Vagina (tissue), 2 donors: ENCODE results near the gene ZNF813.

Experiments
- CTCF ChIP-seq, 3 experiments: fragments of 450-650 bp in 2 of 3; fragments of 200-600 bp in 1 of 3; sonication (generic) in 1 of 3; IDR thresholded peaks; one replicate each; pipeline ENCODE4 v1.5.1; 2017 to 2019; ENCODE audit warnings: antibody characterized with exemption in 3 of 3, mild to moderate bottlenecking in 2 of 3, moderate library complexity in 2 of 3
- POLR2A ChIP-seq, 2 donors: fragments of 450-650 bp; IDR thresholded peaks; one replicate each; pipeline ENCODE4 v1.6.1; 2017; ENCODE audit warnings: antibody characterized with exemption in 2 of 2, mild to moderate bottlenecking in 2 of 2, moderate library complexity in 2 of 2
- POLR2AphosphoS5 ChIP-seq, 2 donors: sonication (generic); formaldehyde crosslinking; IDR thresholded peaks; one replicate each; pipeline ENCODE4 v1.9.0; 2017; ENCODE audit warnings: antibody characterized with exemption in 2 of 2, mild to moderate bottlenecking in 2 of 2, low read depth in 1 of 2; ENCODE audit not compliant: insufficient read depth in 1 of 2

DNA sequence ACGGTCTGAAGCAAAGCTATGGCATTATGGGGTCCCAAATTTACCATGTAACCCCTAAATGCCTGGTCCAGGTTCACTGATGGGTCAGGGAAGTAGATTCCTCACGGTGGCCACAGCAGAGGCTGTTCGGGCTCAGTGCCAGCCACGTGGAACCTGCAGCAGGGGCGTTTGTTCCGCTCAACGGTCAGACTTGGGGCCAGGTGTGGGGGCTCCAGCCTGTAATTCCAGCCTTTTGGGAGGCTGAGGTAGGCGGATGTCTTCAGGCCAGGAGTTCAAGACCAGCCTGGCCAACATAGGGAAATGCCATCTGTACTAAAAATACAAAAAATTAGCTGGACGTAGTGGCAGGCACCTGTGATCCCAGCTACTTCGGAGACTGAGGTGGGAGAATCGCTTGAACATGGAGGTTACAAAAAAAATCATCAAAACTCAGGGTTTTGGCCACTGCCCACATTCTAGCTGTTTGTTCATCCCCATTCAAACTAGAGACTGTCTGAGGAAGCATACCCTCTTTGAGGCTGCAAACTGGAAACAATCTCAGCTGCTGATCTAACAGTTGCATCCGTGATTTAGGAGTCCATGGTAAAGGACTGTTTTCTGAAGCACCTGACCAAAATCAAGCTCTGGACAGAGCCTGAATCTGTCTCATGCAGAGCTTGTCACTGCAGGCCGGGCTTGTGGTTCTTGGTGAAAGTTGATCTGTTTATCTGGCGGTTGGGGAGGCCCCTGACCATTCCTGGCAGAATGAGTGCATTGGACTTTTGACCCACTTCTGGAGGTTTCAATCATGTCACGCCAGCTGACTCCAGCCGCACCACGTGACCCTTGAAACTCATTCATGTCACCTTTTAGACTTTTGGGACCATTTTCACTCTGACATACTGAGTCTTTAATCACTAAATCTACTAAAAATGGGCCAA lies 40.2 kb downstream of the ZNF813 start:
- TF ChIP-seq CTCF (IDR thresholded peaks at IDR 0.05) (no peak), POLR2AphosphoS5 (IDR thresholded peaks at IDR 0.05; ENCODE audit: insufficient read depth in 1 of 2, low read depth in 1 of 2) (no peak), POLR2A (IDR thresholded peaks at IDR 0.05) (no peak)
